HEK293 (cell line): ENCODE results near the gene GNB1L.

ENCODE experiments used
- CTCF ChIA-PET: fragments of 350-600 bp; formaldehyde crosslinking; extraction: SDS; loops from one replicate; lab custom pipeline; 2021; ENCODE audit warnings: antibody characterized with exemption; lab: Yijun Ruan, JAX
- POLR2A ChIA-PET: fragments of 300-600 bp; formaldehyde crosslinking; extraction: SDS; loops from one replicate; lab custom pipeline; 2020; ENCODE audit warnings: antibody characterized with exemption, inconsistent platforms; lab: Yijun Ruan, JAX
- H3K27ac ChIP-seq: fragments of 200-500 bp; sonication (Bioruptor generic); 2 replicates; pipeline ENCODE4 v1.5.1; 2014; ENCODE audit warnings: low read depth, low read length, control low read depth, inconsistent platforms; ENCODE audit errors: extremely low read depth
- H3K36me3 ChIP-seq, 2 experiments: fragments of 200-500 bp in 1 of 2; sonication (Bioruptor generic) in 1 of 2; 1 replicate in 1 of 2; 2 replicates in 1 of 2; pipeline ENCODE4 v1.5.1; 2014 to 2017; ENCODE audit warnings: inconsistent platforms in 2 of 2, low read length in 2 of 2; ENCODE audit not compliant: control insufficient read depth in 2 of 2, insufficient read depth in 1 of 2
- H3K4me1 ChIP-seq: fragments of 200-500 bp; sonication (Bioruptor generic); 2 replicates; pipeline ENCODE4 v1.5.1; 2014; ENCODE audit warnings: mild to moderate bottlenecking, low read length, inconsistent platforms; ENCODE audit not compliant: control insufficient read depth, insufficient read depth
- H3K4me3 ChIP-seq: 2 replicates; pipeline ENCODE4 v1.5.1; 2011; ENCODE audit warnings: low read depth, mild to moderate bottlenecking, control low read depth, low read length, moderate library complexity
- H3K9me3 ChIP-seq: fragments of 200-500 bp; sonication (Bioruptor generic); 2 replicates; pipeline ENCODE4 v1.5.1; 2014; ENCODE audit warnings: low read depth, low read length, inconsistent platforms; ENCODE audit not compliant: control insufficient read depth, insufficient read depth
- ELK4 ChIP-seq: IDR thresholded peaks from 2 replicates; pipeline ENCODE4 v1.6.1; 2011; ENCODE audit warnings: mild to moderate bottlenecking, low read depth, low read length, borderline replicate concordance
- GLI4 ChIP-seq: fragments of 450-650 bp; formaldehyde crosslinking; IDR thresholded peaks from 2 replicates; pipeline ENCODE4 v1.5.1; 2016; ENCODE audit warnings: missing biosample characterization, missing genetic modification characterization
- KLF16 ChIP-seq: fragments of 450-650 bp; formaldehyde crosslinking; IDR thresholded peaks from 2 replicates; pipeline ENCODE4 v1.5.1; 2017; ENCODE audit warnings: missing biosample characterization, missing genetic modification characterization
- KLF7 ChIP-seq: fragments of 450-650 bp; formaldehyde crosslinking; IDR thresholded peaks from 2 replicates; pipeline ENCODE4 v1.5.1; 2016; ENCODE audit warnings: missing biosample characterization, missing genetic modification characterization, borderline replicate concordance
- PATZ1 ChIP-seq: fragments of 450-650 bp; formaldehyde crosslinking; IDR thresholded peaks from 2 replicates; pipeline ENCODE4 v1.5.1; 2016; ENCODE audit warnings: missing biosample characterization, missing genetic modification characterization
- RBAK ChIP-seq: fragments of 450-650 bp; formaldehyde crosslinking; IDR thresholded peaks from 2 replicates; pipeline ENCODE4 v1.5.1; 2016; ENCODE audit warnings: missing biosample characterization, missing genetic modification characterization
- WT1 ChIP-seq: fragments of 450-650 bp; formaldehyde crosslinking; IDR thresholded peaks from 2 replicates; pipeline ENCODE4 v1.5.1; 2016; ENCODE audit warnings: missing biosample characterization, missing genetic modification characterization
- ZEB2 ChIP-seq: fragments of 450-650 bp; formaldehyde crosslinking; IDR thresholded peaks from 2 replicates; pipeline ENCODE4 v1.5.1; 2016; ENCODE audit warnings: missing biosample characterization, missing genetic modification characterization
- ZFP3 ChIP-seq: fragments of 450-650 bp; formaldehyde crosslinking; IDR thresholded peaks from 2 replicates; pipeline ENCODE4 v1.5.1; 2016; ENCODE audit warnings: low read depth, missing biosample characterization, missing genetic modification characterization
- ZFP69B ChIP-seq: fragments of 450-650 bp; formaldehyde crosslinking; IDR thresholded peaks from 2 replicates; pipeline ENCODE4 v1.5.1; 2016; ENCODE audit warnings: missing biosample characterization, missing genetic modification characterization
- ZNF121 ChIP-seq: fragments of 450-650 bp; formaldehyde crosslinking; IDR thresholded peaks from 2 replicates; pipeline ENCODE4 v1.5.1; 2016; ENCODE audit warnings: missing biosample characterization, missing genetic modification characterization
- ZNF18 ChIP-seq: fragments of 450-650 bp; formaldehyde crosslinking; IDR thresholded peaks from 2 replicates; pipeline ENCODE4 v1.5.1; 2016; ENCODE audit warnings: missing biosample characterization, missing genetic modification characterization
- ZNF2 ChIP-seq: fragments of 450-650 bp; formaldehyde crosslinking; IDR thresholded peaks from 2 replicates; pipeline ENCODE4 v1.5.1; 2016; ENCODE audit warnings: missing biosample characterization, missing genetic modification characterization
- ZNF221 ChIP-seq: fragments of 450-650 bp; formaldehyde crosslinking; IDR thresholded peaks from 2 replicates; pipeline ENCODE4 v1.5.1; 2017; ENCODE audit warnings: missing biosample characterization, missing genetic modification characterization, borderline replicate concordance
- ZNF292 ChIP-seq: fragments of 450-650 bp; formaldehyde crosslinking; IDR thresholded peaks from 2 replicates; pipeline ENCODE4 v1.5.1; 2016; ENCODE audit warnings: low read depth, missing biosample characterization, missing genetic modification characterization, borderline replicate concordance
- ZNF555 ChIP-seq: fragments of 450-650 bp; formaldehyde crosslinking; conservative IDR thresholded peaks from 2 replicates; pipeline ENCODE4 v1.5.1; 2017; ENCODE audit warnings: missing biosample characterization, mild to moderate bottlenecking, missing genetic modification characterization, inconsistent platforms
- ZNF558 ChIP-seq: fragments of 450-650 bp; formaldehyde crosslinking; IDR thresholded peaks from 2 replicates; pipeline ENCODE4 v1.5.1; 2016; ENCODE audit warnings: missing biosample characterization, missing genetic modification characterization
- ZSCAN23 ChIP-seq: fragments of 450-650 bp; formaldehyde crosslinking; IDR thresholded peaks from 2 replicates; pipeline ENCODE4 v1.5.1; 2016; ENCODE audit warnings: missing biosample characterization, missing genetic modification characterization

The GNB1L gene

GRCh38 chr22:19826619-19826950 lies 28.1 kb downstream of the GNB1L start:
- no peaks in the 10 kb centered on the region for H3K36me3 ChIP-seq
- ChIA-PET CTCF (interaction anchor here (0.7 kb wide), 1 partner anchor 40 kb away, joined by 3 read pairs; no protein-coding TSS in a partner anchor), POLR2A (no interaction called here)

GRCh38 chr22:19825904-19826618 lies 28.6 kb downstream of the GNB1L start:
- CTCF ChIA-PET, result no interaction called here
- no peak overlapping the region for H3K27ac ChIP-seq

More at GRCh38 chr22:19826619-19826950, 28.1 kb downstream of the GNB1L start:
- Histone ChIP-seq H3K4me1 (no peaks in the 10 kb centered on the region), H3K4me3 (no peak overlapping the region), H3K27ac (no peak overlapping the region), H3K9me3 (no peaks in the 10 kb centered on the region)
- no peak for TF ChIP-seq GLI4 (tag by site-specific recombination)
- TF ChIP-seq ZNF292 (tag by site-specific recombination), result no peak
- no peak for TF ChIP-seq ZNF2 (tag by site-specific recombination)
- TF ChIP-seq WT1 (tag by site-specific recombination), result no peak
- no peak for TF ChIP-seq ZFP69B (tag by site-specific recombination)
- TF ChIP-seq KLF16, result no peak
- no peak for TF ChIP-seq ZSCAN23 (tag by site-specific recombination)
- TF ChIP-seq ZEB2, result no peak
- TF ChIP-seq ZNF18 (tag by site-specific recombination), result no peak
- no peak for TF ChIP-seq KLF7 (tag by site-specific recombination)
- TF ChIP-seq RBAK (tag by site-specific recombination), result no peak

GRCh38 chr22:19824926-19825339 lies 29.7 kb downstream of the GNB1L start:
- H3K27ac ChIP-seq, result no peak overlapping the region
- H3K4me1 ChIP-seq, result no peaks in the 10 kb centered on the region
- H3K36me3 ChIP-seq, result peaks cover 0 to 2% of the 10 kb centered on the region in 2 experiments; a peak in 1 of 3 replicates
- no peaks in the 10 kb centered on the region for H3K9me3 ChIP-seq
- CTCF ChIA-PET, result no interaction called here
- TF ChIP-seq ZFP3 (no peak), ZNF555 (tag by site-specific recombination) (no peak), PATZ1 (tag by site-specific recombination) (no peak), ZNF221 (no peak)
- POLR2A ChIA-PET, result no interaction called here
- H3K4me3 ChIP-seq, result no peak overlapping the region

More at GRCh38 chr22:19825904-19826618, 28.6 kb downstream of the GNB1L start:
- no peaks in the 10 kb centered on the region for H3K36me3 ChIP-seq
- POLR2A ChIA-PET, result no interaction called here
- no peaks in the 10 kb centered on the region for H3K4me1 ChIP-seq
- no peaks in the 10 kb centered on the region for H3K9me3 ChIP-seq
- TF ChIP-seq ELK4 (no peak), ZNF558 (tag by site-specific recombination) (peak; percentile 21; the same call in 1 of the 2 replicates), ZNF121 (tag by site-specific recombination) (0 out of 2 replicates have a peak, but pooled peaks have one; percentile 27)
- no peak overlapping the region for H3K4me3 ChIP-seq
